Loucy (cell line): ENCODE measurements around the gene UQCC2.

ENCODE experiments used
- CTCF ChIP-seq: fragments of 200-600 bp; sonication (generic); conservative IDR thresholded peaks from 2 replicates; pipeline ENCODE4 v1.5.1; 2014; ENCODE audit warnings: mild to moderate bottlenecking, antibody characterized with exemption, low read length
- EZH2phosphoT487 ChIP-seq: fragments of 200-600 bp; IDR thresholded peaks from 2 replicates; pipeline ENCODE4 v1.6.1; 2018; ENCODE audit warnings: antibody characterized with exemption, mild to moderate bottlenecking, moderate library complexity, borderline replicate concordance

GRCh38 chr6:33695451-33695887 is 16.0 kb downstream of the UQCC2 start:
- TF ChIP-seq CTCF (no peak), EZH2phosphoT487 (no peak)
